ENCODE results near the gene DIS3L2. TPM values are rescaled to one million over a fixed set of nuclear protein-coding genes. Genes with fewer than 3 reads are reported as not detected.

Gene DIS3L2
- total and polyA plus RNA-seq, 8 donors, result 13.0 to 24.0 (median 16.8) TPM

- intact Hi-C loops (cut with DNase I), result no loop called here
- Histone ChIP-seq H3K4me1 (no peaks in the 10 kb centered on the region), H3K4me3 (no peak overlapping the region), H3K9me3 (no peaks in the 10 kb centered on the region), H3K27ac (no peak overlapping the region), H3K27me3 (no peaks in the 10 kb centered on the region), H3K36me3 (peaks cover 0 to 10% (median 0%) of the 10 kb centered on the region in 3 donors)
- peak in 2 of 4 donors; percentile 41 to 53 for ATAC-seq
- no peak for DNase-seq
- FAIRE-seq, result no peak
- 79 to 90% methylated on average over 3 of the region's 3 CpGs for WGBS, 2 donors
- TF ChIP-seq CTCF (IDR thresholded peaks at IDR 0.05), result no peak
Observed at GRCh38 chr2:232260075-232260474, 298.6 kb downstream of the DIS3L2 start.

- H3K27ac ChIP-seq, result no peak overlapping the region
- H3K36me3 ChIP-seq, result peaks cover 0 to 10% (median 0%) of the 10 kb centered on the region in 3 donors
- H3K4me3 ChIP-seq, result no peak overlapping the region
- no peak for FAIRE-seq
- no peak for TF ChIP-seq CTCF (IDR thresholded peaks at IDR 0.05)
- ATAC-seq, result no peak
- no peaks in the 10 kb centered on the region for H3K9me3 ChIP-seq
- intact Hi-C loops (cut with DNase I), result no loop called here
- no peak for DNase-seq
- WGBS, 2 donors, result 99 to 100% methylated on average over 2 of the region's 2 CpGs
- H3K4me1 ChIP-seq, result no peaks in the 10 kb centered on the region
- no peaks in the 10 kb centered on the region for H3K27me3 ChIP-seq
Observed at GRCh38 chr2:232261776-232262175, 300.3 kb downstream of the DIS3L2 start.

- TF ChIP-seq CTCF (IDR thresholded peaks at IDR 0.05), result no peak
- ATAC-seq (no peak), DNase-seq (no peak), FAIRE-seq (no peak)
- no peak overlapping the region for H3K27ac ChIP-seq
- H3K36me3 ChIP-seq, result peaks cover 0 to 10% (median 0%) of the 10 kb centered on the region in 3 donors
- 92 to 93% methylated on average over 15 of the region's 15 CpGs for WGBS, 2 donors
- no peak overlapping the region for H3K4me3 ChIP-seq
- H3K27me3 ChIP-seq, result no peaks in the 10 kb centered on the region
- H3K4me1 ChIP-seq, result no peaks in the 10 kb centered on the region
- no peaks in the 10 kb centered on the region for H3K9me3 ChIP-seq
- intact Hi-C loops (cut with DNase I), result no loop called here
Observed at GRCh38 chr2:232263295-232263694, 301.8 kb downstream of the DIS3L2 start.

GRCh38 chr2:232264081-232264480 is 302.6 kb downstream of the DIS3L2 start:
- no peak overlapping the region for H3K4me3 ChIP-seq
- DNase-seq, result no peak
- WGBS, 2 donors, result 83 to 84% methylated on average over 4 of the region's 4 CpGs
- intact Hi-C loops (cut with DNase I), result no loop called here
- no peaks in the 10 kb centered on the region for H3K9me3 ChIP-seq
- H3K27ac ChIP-seq, result no peak overlapping the region
- H3K36me3 ChIP-seq, result peaks cover 0 to 10% (median 0%) of the 10 kb centered on the region in 3 donors
- H3K27me3 ChIP-seq, result no peaks in the 10 kb centered on the region
- no peak for TF ChIP-seq CTCF (IDR thresholded peaks at IDR 0.05)
- no peak for FAIRE-seq
- H3K4me1 ChIP-seq, result no peaks in the 10 kb centered on the region
- ATAC-seq, result no peak

- ATAC-seq (no peak), DNase-seq (no peak), FAIRE-seq (no peak)
- Histone ChIP-seq H3K27me3 (no peaks in the 10 kb centered on the region), H3K4me3 (no peak overlapping the region), H3K27ac (no peak overlapping the region), H3K36me3 (peaks cover 0 to 10% (median 0%) of the 10 kb centered on the region in 3 donors), H3K4me1 (no peaks in the 10 kb centered on the region), H3K9me3 (no peaks in the 10 kb centered on the region)
- no peak for TF ChIP-seq CTCF (IDR thresholded peaks at IDR 0.05)
- 79 to 84% methylated on average over 5 of the region's 5 CpGs for WGBS, 2 donors
- intact Hi-C loops (cut with DNase I), result no loop called here
Observed at GRCh38 chr2:232265329-232265728, 303.8 kb downstream of the DIS3L2 start.

Measured in pancreas (tissue), 10 donors.